B cell (primary cell): ENCODE data around the gene RDH14. TPM values are rescaled to one million over a fixed set of nuclear protein-coding genes. Genes with fewer than 3 reads are reported as not detected.
A peak's percentile ranks its signal among the peaks of the same experiment; 100 is the strongest.

Experiments used
- ATAC-seq: fragments of 200-7000 bp; cut with Tn5 transposase; one replicate; pipeline ENCODE4 v1.10.0; 2021; ENCODE audit warnings: low read depth, mild to moderate bottlenecking, moderate number of reproducible peaks, moderate library complexity
- CTCF ChIA-PET: fragments of 350-600 bp; sonication (Branson Sonifier 250); formaldehyde crosslinking; loops from one replicate; lab custom pipeline; 2021; ENCODE audit warnings: antibody characterized with exemption, inconsistent platforms; lab: Charles Lee
- POLR2A ChIA-PET: fragments of 350-600 bp; sonication (Branson Sonifier 250); formaldehyde crosslinking; loops from one replicate; lab custom pipeline; 2021; ENCODE audit warnings: antibody characterized with exemption; lab: Charles Lee
- DNase-seq: peaks from one replicate; pipeline ENCODE4 v3.0.0; 2013
- H2AFZ ChIP-seq: 2 replicates; pipeline ENCODE4 v1.6.1; 2012; ENCODE audit warnings: mild to moderate bottlenecking, low read depth, low read length; ENCODE audit not compliant: insufficient read depth, poor library complexity, severe bottlenecking
- H3K27ac ChIP-seq, 2 donors: 1 replicate in 1 of 2; 2 replicates in 1 of 2; pipeline ENCODE4 v1.5.1; 2012 to 2013; ENCODE audit warnings: low read length in 2 of 2, mild to moderate bottlenecking in 2 of 2, moderate library complexity in 1 of 2
- H3K27me3 ChIP-seq, 4 experiments: fragments of 200-600 bp in 1 of 4; sonication (generic) in 1 of 4; replicated peaks in 1 of 4; 1 replicate in 2 of 4; 2 replicates in 2 of 4; pipeline versions ENCODE4 v1.6.1 to v1.7.0; 2013 to 2016; ENCODE audit warnings: low read length in 3 of 4, mild to moderate bottlenecking in 2 of 4, mixed read lengths in 1 of 4, moderate library complexity in 1 of 4; ENCODE audit not compliant: insufficient read depth in 4 of 4, control insufficient read depth in 3 of 4; ENCODE audit errors: control extremely low read depth in 1 of 4
- H3K36me3 ChIP-seq, 2 experiments: replicated peaks in 1 of 2; 1 replicate in 1 of 2; 2 replicates in 1 of 2; pipeline versions ENCODE4 v1.6.1 to v1.7.1; 2013; ENCODE audit warnings: low read length in 1 of 2; ENCODE audit not compliant: insufficient read depth in 2 of 2, control insufficient read depth in 1 of 2; ENCODE audit errors: control extremely low read depth in 1 of 2, extremely low read depth in 1 of 2
- H3K4me1 ChIP-seq, 2 donors: fragments of 200-600 bp in 1 of 2; sonication (generic) in 1 of 2; 1 replicate in 1 of 2; 2 replicates in 1 of 2; pipeline versions ENCODE4 v1.5.1 to v1.6.1; 2013 to 2017; ENCODE audit warnings: low read length in 2 of 2; ENCODE audit not compliant: control insufficient read depth in 2 of 2, insufficient read depth in 2 of 2
- H3K4me2 ChIP-seq: replicated peaks from 2 replicates; pipeline ENCODE3; 2012; ENCODE audit warnings: mild to moderate bottlenecking, low read depth, low read length; ENCODE audit not compliant: poor library complexity, severe bottlenecking
- H3K4me3 ChIP-seq, 5 experiments: fragments of 200-600 bp in 1 of 5; sonication (generic) in 1 of 5; 1 replicate in 3 of 5; 2 replicates in 2 of 5; pipeline versions ENCODE4 v1.5.1 to v1.7.0; 2011 to 2016; ENCODE audit warnings: low read length in 4 of 5, mild to moderate bottlenecking in 4 of 5, low read depth in 2 of 5, control low read depth in 1 of 5, moderate library complexity in 1 of 5; ENCODE audit not compliant: insufficient read depth in 1 of 5; ENCODE audit errors: control extremely low read depth in 1 of 5, extremely low read depth in 1 of 5
- H3K79me2 ChIP-seq: fragments of 200-600 bp; sonication (generic); one replicate; pipeline ENCODE4 v1.6.0; 2016; ENCODE audit warnings: low read length; ENCODE audit not compliant: control insufficient read depth, insufficient read depth
- H3K9ac ChIP-seq: fragments of 200-600 bp; sonication (generic); 2 replicates; pipeline ENCODE4 v1.6.1; 2017; ENCODE audit warnings: mild to moderate bottlenecking, low read length, moderate library complexity
- H3K9me3 ChIP-seq, 3 donors: one replicate each; pipeline versions ENCODE4 v1.6.1 to v1.7.1; 2013; ENCODE audit warnings: low read length in 2 of 3; ENCODE audit not compliant: control insufficient read depth in 2 of 3, insufficient read depth in 1 of 3; ENCODE audit errors: control extremely low read depth in 1 of 3
- H4K20me1 ChIP-seq: 2 replicates; pipeline ENCODE4 v1.6.0; 2012; ENCODE audit warnings: mild to moderate bottlenecking, low read length; ENCODE audit not compliant: insufficient read depth, control insufficient read depth, poor library complexity, severe bottlenecking
- H3K27ac Mint-ChIP-seq: one replicate; pipeline ENCODE4 v1.8.0; 2021; ENCODE audit warnings: mixed read lengths
- H3K27me3 Mint-ChIP-seq: one replicate; pipeline ENCODE4 v1.8.0; 2021; ENCODE audit warnings: mixed read lengths
- H3K4me1 Mint-ChIP-seq: one replicate; pipeline ENCODE4 v1.8.0; 2021; ENCODE audit warnings: mixed read lengths
- H3K4me3 Mint-ChIP-seq: one replicate; pipeline ENCODE4 v1.8.0; 2021; ENCODE audit warnings: mixed read lengths
- H3K9me3 Mint-ChIP-seq: one replicate; pipeline ENCODE4 v1.8.0; 2022; ENCODE audit warnings: mixed read lengths; ENCODE audit not compliant: insufficient read depth
- CTCF ChIP-seq: fragments of 200-600 bp; IDR thresholded peaks from one replicate; pipeline ENCODE4 v1.8.0; 2022; ENCODE audit warnings: antibody characterized with exemption, mild to moderate bottlenecking
- EZH2 ChIP-seq: IDR thresholded peaks from 2 replicates; pipeline ENCODE4 v1.6.1; 2012; ENCODE audit warnings: borderline replicate concordance, low read depth, mild to moderate bottlenecking, moderate library complexity, low read length; ENCODE audit not compliant: insufficient read depth, poor library complexity, severe bottlenecking
- WGBS: methylation state at CpG from one replicate; pipeline ENCODE4 v1.1.5; 2013; ENCODE audit warnings: missing lambda C conversion rate; ENCODE audit not compliant: insufficient coverage; 5-methylcytosine and 5-hydroxymethylcytosine counted together
- intact Hi-C: fragments of 100-400 bp; cut with micrococcal nuclease; formaldehyde crosslinking; loops from one replicate; pipeline ENCODE4 v1.10.0; 2022
- polyA minus RNA-seq: library from RNA; depleted of rRNA, polyadenylated mRNA; stranded (reverse); fragments of >200 nt; gene quantifications from 2 replicates; pipeline ENCODE4 v1.2.3, GENCODE V29; 2012
- polyA plus RNA-seq: library from polyadenylated mRNA; depleted of rRNA; stranded (reverse); fragments of >200 nt; gene quantifications from 2 replicates; pipeline ENCODE4 v1.2.3, GENCODE V29; 2012
- total RNA-seq, 2 donors: library from RNA; stranded (reverse); fragments of 120-200 nt in 1 of 2; gene quantifications; 1 replicate in 1 of 2; 2 replicates in 1 of 2; pipeline versions ENCODE4 v1.2.3 to v1.2.4, GENCODE V29; 2013 to 2022

Gene RDH14
- total RNA-seq = 18.5 and 19.4 TPM in 2 replicates
- total RNA-seq (2013) = 35.7 TPM
- polyA plus RNA-seq = 9.6 and 10.9 TPM in 2 replicates
- polyA minus RNA-seq = 14.3 and 15.3 TPM in 2 replicates

- Histone ChIP-seq H3K4me3 (peak within 1 kb of the TSS; percentile 34 to 79 (median 69)), H3K9me3 (peaks cover 0 to 5% (median 4%) of the 10 kb centered on the region in 3 donors), H3K27ac (peak within 1 kb of the TSS; percentile 71 to 93), H3K27me3 (no peaks in the 10 kb centered on the region), H3K36me3 (peaks cover 0 to 9% of the 10 kb centered on the region in 2 experiments), H2AFZ (peak within 1 kb of the TSS; percentile 89), H3K79me2 (peaks cover 20% of the 10 kb centered on the region), H3K4me2 (peak within 1 kb of the TSS; percentile 79), H3K9ac (peak within 1 kb of the TSS; percentile 84), H4K20me1 (peaks cover 14% of the 10 kb centered on the region), H3K4me1 (peaks cover 12 to 13% of the 10 kb centered on the region in 2 donors)
- CTCF ChIA-PET = interaction anchor here (0.8 to 3.2 kb wide), 3 partner anchors 13 to 787 kb away, joined by 3 to 16 read pairs (median 3); no protein-coding TSS in a partner anchor
- intact Hi-C loops = loop anchor here (1.0 to 5.0 kb wide), 6 partner anchors 788 to 1887 kb away; partner anchors contain the start of genes RHOB, TTC32 and WDR35
- H3K4me1 Mint-ChIP-seq = peaks cover 39% of the 10 kb centered on the region
- TF ChIP-seq CTCF (no peak), EZH2 (no peak)
- under 1% methylated on average over 81 of the region's 81 CpGs for WGBS
- DNase-seq (peak; percentile 94), ATAC-seq (peak; percentile 90)
- POLR2A ChIA-PET = interaction anchor here (0.6 to 1.8 kb wide), 2 partner anchors 670 to 788 kb away, joined by 7 to 10 read pairs; no protein-coding TSS in a partner anchor
- H3K27ac Mint-ChIP-seq = peak within 1 kb of the TSS; percentile 94
- no peaks in the 10 kb centered on the region for H3K27me3 Mint-ChIP-seq
- peak within 1 kb of the TSS; percentile 93 for H3K4me3 Mint-ChIP-seq
- no peaks in the 10 kb centered on the region for H3K9me3 Mint-ChIP-seq
Measured at GRCh38 chr2:18560031-18560796, at the start of gene RDH14. Gene RDH14 (minus strand): TSS chr2:18560653. CDS start chr2:18560572, 81 bp downstream.

- CTCF ChIA-PET = no interaction called here
- DNase-seq (no peak), ATAC-seq (no peak)
- no peaks in the 10 kb centered on the region for H3K9me3 Mint-ChIP-seq
- no peak overlapping the region for H2AFZ ChIP-seq
- no peak overlapping the region for H3K4me3 ChIP-seq
- no peaks in the 10 kb centered on the region for H3K36me3 ChIP-seq
- intact Hi-C loops = no loop called here
- no peaks in the 10 kb centered on the region for H3K4me1 ChIP-seq
- 50% methylated on average over 1 of the region's 1 CpG for WGBS
- no peaks in the 10 kb centered on the region for H4K20me1 ChIP-seq
- no peaks in the 10 kb centered on the region for H3K4me1 Mint-ChIP-seq
- no peak overlapping the region for H3K4me3 Mint-ChIP-seq
- H3K4me2 ChIP-seq = no peak overlapping the region
- POLR2A ChIA-PET = no interaction called here
- H3K9me3 ChIP-seq = no peaks in the 10 kb centered on the region
- H3K27me3 ChIP-seq = no peaks in the 10 kb centered on the region
- TF ChIP-seq CTCF (no peak), EZH2 (no peak)
- no peak overlapping the region for H3K9ac ChIP-seq
- no peaks in the 10 kb centered on the region for H3K27me3 Mint-ChIP-seq
- H3K27ac ChIP-seq = no peak overlapping the region
- no peak overlapping the region for H3K27ac Mint-ChIP-seq
- no peaks in the 10 kb centered on the region for H3K79me2 ChIP-seq
Measured at GRCh38 chr2:18610090-18610489, 49.6 kb upstream of the RDH14 start.
